GM21528 (cell line): Measurements from ENCODE around the gene ARFGEF3.
"Not testable (repeated sequence)": the region's sequence is repeated elsewhere in the genome, so short reads cannot be mapped to it uniquely, and the experiment has no call there.

ENCODE experiments used
- ATAC-seq: cut with Tn5 transposase; IDR thresholded peaks from one replicate; pipeline ENCODE4 v1.9.1; 2021; ENCODE audit warnings: mild to moderate bottlenecking, moderate library complexity; ENCODE audit not compliant: unreplicated experiment, low FRiP score

Gene ARFGEF3

DNA sequence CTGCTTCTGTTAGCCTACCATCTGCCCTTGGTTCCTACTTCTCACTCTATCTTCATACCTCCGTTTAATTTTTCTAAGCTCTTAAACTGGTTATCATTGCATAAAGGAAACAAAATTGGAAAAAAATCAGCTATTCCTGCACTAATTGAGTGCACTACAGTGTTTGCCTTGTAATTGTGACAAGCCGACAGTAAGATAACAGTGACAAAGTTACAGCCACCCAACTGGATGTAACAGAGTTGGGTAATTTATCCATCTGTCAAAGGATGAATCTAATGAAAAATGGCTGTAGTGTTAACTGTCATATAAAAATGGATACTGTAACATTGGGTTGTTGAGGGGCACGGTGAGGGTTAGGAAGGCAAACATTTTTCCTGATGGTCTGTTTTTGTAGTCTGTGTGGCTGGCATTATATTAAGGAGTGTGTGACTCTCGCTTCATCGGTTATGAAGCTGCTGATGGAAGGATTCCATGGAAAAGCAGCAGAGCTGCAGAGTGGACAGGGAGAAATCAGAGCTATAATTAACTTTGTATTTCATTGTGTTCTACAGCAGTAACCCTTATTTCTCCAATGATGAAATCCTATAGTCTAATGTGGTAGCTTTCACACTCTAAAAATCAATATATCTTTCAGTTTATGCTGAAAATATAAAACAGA is 43.8 kb downstream of the ARFGEF3 start:
- no peak for ATAC-seq

DNA sequence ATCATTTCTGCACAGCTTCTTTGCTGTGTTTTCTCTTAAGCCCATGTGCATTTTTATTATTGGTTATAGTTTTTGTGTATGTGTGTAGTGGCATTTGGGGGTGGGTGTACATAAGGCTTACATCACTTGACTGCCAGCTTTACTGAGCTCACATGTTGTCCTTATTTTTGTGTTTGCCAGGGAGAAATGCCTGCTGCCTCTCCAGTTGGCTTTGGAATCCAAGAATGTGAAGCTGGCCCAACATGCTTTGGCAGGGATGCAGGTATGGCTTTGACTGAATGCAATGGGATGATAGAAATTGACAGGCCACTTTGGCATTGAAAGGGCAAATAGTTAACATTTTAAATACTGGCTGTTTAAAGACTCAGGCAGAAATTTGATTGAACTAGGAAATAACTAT is 45.1 kb downstream of the ARFGEF3 start:
- ATAC-seq, result no peak

DNA sequence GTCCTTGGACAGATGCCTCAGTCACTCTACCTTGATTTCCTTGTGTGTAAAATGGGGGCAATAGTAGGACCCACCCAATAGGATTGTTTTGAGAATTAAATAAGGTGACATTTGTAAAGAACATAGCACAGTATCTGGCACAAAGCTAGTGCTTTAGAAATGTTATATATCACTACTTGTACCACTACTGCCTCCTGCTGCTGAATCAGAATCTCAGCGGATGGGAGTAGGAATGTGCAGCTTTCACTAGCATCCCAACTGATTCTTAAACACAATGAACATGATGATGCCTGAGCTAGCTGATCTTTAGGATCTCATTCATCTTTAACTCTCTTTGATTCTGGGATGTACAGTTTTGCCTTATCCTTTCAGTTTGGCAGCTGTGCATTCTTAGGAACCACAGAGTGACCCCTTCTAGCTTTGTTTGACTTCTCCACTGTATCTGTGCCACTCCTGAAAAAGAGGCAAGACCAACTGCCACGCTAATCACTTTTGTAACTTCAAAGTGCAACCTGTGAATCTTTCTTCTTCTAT is 49.4 kb downstream of the ARFGEF3 start:
- ATAC-seq, result no peak

DNA sequence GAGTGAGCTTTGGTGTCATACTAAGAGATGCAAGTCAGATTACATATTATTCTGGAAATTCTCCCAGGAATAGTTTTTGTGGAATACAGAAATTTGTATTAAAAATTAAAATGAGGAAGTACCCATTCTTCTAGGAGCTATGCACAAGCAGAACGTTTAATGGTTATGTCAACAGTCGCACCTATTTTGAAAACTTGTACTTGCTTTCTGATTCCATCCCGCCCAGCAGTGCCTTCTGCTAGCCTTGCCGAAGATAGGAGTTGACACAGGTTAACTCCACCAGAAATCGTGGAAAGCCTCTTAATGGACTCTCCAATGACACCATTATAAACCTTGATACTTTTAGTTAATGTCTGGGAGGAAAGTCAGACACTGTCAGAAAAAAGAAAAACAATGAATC is 49.9 kb downstream of the ARFGEF3 start:
- no peak for ATAC-seq

DNA sequence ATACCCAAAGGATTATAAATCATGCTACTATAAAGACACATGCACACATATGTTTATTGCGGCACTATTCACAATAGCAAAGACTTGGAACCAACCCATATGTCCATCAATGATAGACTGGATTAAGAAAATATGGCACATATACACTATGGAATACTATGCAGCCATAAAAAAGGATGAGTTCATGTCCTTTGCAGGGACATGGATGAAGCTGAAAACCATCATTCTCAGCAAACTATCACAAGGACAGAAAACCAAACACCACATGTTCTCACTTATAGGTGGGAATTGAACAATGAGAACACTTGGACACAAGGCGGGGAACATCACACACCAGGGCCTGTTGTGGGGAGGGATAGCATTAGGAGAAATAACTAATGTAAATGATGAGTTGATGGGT is 50.8 kb downstream of the ARFGEF3 start:
- not testable (repeated sequence) for ATAC-seq

DNA sequence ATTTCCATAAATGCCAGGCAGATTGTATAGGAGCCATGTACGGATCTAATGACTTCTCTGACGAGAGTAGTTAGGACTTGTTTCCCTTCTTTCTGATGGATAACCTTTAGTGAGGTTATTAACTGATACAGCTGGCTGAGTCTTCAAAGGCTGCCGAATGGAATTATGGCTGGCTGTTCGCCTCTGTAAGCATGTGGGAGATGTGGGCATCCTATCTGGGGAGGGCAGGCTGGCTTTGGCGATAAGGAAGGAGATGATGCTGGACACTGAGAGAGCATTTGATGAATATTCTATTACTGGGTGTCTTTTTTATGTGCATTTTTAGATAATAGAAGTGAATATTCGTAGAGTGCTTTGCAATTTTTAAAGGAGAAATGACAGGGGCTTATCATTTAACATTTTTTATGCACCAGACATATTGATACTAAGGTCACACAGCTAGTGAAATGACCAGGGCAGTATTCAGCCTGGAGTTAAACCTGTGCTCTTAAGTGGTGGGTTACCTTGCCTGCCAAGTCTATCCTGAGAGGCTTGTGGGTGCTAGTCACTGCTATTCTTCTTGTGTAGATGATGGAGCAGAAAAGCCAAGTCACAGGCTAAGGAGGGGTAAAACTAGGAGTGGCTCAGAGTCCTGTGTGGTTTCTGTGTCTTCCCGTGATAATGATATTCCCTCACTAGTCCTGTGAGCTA is 53.5 kb downstream of the ARFGEF3 start:
- no peak for ATAC-seq

DNA sequence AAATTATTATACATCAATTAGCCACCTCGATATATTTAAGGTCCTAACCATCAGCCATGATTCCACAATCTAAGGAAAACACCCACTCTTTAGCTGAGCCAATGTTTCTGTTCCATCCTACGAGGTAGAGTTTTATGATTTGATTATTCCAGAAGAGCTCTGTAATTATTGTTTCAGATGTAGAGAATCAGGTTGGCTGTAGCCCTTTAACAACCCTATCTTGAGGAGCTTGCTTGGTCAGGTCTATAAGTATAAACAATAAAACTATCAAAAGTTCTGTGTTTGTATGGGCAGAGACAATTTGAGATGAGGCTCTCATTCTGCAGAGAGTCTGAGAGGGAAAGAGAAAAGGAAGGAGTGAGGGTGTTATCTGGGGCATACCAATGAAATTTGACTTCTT is 56.7 kb downstream of the ARFGEF3 start, which contains the start of gene PBOV1:
Gene PBOV1, minus strand, starts transcription at position 43 of the 400 bp plus-strand sequence. CDS start 96 bp downstream, outside the sequence.
- no peak for ATAC-seq

DNA sequence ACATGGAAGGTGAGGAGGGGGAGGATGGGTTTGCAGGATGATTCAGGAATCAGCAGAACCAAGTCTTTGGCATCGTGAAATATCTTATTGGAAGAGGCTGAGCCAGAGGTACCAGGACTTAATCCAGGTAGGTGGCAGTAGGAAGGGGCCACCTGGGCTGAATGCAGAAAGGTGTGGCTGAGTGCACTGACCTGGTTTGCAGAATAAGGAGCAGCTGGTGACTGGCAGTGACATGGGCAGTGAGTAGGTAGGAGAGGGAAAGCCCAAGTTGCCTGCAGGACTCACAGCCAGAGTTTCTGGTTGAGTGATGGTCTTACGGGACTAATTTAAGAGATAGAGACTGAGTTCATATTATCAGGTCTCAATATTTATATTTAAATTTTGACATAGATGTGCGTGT is 57.7 kb downstream of the ARFGEF3 start:
- no peak for ATAC-seq

DNA sequence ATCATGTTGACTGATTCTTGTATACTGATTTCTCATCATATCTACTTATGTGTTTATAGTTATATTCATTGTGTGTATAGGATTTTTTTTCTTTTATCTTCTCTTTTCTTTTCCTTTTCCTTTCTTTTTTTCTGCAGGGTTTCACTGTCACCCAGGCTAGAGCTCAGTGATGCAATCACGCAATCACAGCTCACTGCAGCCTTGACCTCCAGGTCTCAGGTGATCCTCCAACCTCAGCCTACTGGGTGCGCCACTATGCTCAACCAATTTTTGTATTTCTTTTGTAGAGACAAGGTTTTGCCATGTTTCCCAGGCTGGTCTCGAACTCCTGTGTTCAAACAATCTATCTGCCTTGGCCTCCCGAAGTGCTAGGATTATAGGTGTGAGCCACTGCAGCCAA is 58.2 kb downstream of the ARFGEF3 start:
- no peak for ATAC-seq

DNA sequence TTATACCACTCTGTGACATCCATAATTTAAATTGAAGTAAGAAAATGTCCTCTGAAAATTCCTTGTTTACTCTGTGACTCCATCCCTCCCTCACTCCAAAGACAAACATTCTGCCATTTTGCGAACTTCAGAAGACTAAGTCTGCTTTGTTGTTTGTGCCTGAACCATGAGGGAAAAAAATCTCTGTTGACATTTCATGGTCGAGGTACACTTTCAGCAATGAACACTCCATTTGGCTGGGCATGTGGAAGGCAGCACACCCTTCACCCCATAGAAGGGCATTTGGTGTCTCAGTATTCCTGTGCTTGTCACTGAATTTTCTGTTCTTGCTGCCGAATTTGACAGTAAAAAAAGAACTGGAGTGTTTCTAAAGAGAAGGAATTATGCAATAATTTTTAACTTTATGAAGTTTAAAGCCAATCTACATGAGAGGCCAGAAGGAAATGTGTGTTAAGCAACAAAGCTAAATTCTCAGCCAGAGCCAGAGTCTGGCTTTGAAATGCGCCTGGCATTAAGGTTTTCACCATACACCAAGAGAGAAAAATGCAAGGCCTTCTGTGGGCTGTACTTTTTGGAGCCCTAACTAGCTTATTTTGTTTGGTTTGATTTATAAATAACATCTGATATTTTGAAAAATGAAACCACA is 61.3 kb downstream of the ARFGEF3 start:
- no peak for ATAC-seq

DNA sequence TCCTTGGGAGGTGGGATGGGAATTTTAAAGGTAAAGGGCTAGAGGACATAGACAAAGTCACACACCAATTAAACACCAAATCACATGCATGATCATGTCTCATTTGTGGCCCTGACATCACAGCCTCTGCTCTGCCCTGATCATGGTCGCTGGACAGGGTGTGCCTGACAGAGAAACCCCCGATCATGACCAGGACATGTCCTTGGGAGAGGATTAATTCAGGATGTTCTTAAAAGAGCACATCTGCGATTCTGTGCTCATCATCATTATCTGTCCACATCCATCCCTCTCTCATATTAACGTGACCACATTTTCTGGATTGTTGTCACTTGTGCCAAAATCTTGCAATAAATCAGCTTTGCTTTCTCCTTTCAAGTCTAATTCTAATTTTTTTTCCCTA is 64.2 kb downstream of the ARFGEF3 start:
- no peak for ATAC-seq

DNA sequence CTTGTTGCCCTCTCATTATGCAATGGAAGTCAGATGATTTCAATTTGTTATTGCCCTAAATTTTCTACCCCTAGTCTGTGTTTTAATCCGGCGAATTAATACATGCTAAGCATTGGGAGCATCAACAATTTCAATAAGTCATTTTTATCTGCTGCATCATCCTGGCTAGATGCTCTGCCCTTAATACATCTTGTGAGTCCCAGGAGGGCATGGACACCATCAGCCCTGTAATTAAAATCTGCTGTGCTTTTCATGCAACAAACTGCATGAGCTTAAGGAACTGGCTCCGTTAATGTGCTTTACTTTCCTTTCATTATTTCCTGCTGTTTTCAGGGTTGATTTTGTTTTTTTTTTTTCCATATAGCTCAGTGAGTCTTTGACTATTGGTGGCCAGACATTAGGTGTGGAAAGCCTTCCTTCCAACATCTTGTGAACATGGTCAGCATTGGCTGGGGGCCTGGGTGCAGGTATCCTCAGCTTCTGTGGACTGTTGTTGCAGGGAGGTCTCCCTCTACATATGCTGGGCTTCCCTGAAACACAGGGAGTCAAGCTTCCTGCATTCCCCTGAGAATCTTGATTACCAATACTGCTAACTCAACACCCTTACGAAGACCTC is 65.1 kb downstream of the ARFGEF3 start:
- no peak for ATAC-seq

DNA sequence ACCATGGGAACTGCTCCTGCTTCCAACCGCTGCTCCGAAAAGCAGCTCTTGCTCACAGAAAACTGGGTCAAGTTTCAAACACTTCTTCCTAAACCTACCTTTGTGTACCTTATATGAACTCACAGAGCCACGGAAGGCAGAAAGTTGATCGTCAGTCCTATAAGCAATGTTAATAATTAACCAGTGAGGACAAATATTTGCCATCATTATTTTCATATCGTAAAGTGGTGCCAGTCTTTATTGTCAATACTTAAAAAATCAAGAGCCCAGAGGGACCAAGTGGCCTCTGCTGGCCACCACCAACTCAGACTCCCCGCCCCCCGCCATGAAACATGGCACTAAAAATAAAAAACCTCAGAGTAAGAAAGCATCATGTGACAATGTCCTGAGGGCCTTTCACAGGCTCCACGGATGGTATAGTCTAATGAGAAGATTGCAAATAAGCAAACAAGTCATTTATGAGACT is 65.6 kb downstream of the ARFGEF3 start:
- ATAC-seq, result no peak

DNA sequence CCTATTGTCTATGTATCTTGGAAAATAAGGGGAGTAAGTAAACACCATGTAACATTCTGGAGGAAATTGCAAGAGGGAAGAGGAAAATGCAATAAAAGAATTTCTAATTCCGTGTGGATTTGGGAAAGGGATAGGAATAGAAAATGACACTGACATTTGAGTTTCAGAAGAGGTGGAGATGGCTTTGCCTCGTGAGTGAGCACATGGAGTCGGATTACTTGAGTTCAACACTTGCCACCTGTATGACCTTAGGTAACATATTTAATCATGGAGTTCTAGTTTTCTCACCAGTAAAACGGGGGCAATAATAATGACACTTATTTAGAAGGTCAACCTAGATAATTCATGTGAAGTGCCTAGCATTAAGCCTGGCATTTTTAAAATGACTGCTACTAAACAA is 67.3 kb downstream of the ARFGEF3 start:
- no peak for ATAC-seq

DNA sequence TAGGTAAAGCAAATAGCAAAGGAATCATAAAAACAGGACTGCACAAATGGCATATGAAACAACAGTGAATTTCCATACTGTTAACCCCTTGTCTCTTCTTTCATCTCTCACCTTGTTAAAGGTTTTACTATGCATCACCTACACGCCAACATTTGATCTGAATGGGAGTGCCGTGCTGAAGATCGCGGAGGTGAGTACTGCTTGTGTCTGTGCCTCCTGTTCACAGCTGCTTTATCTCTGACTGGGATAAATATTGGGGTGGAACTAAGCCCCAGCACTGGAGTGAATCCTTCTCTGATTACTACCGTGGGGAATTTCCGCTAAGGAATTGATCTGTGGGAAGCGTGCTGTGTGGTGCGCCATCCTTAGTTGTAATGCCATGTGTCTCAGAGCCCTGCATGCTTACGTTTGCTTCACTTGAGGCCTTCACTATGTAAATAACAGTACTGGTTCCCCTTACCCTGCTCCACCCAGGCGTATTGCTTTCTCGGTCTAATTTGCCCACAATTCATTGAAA is 68.0 kb downstream of the ARFGEF3 start:
- ATAC-seq, result no peak

DNA sequence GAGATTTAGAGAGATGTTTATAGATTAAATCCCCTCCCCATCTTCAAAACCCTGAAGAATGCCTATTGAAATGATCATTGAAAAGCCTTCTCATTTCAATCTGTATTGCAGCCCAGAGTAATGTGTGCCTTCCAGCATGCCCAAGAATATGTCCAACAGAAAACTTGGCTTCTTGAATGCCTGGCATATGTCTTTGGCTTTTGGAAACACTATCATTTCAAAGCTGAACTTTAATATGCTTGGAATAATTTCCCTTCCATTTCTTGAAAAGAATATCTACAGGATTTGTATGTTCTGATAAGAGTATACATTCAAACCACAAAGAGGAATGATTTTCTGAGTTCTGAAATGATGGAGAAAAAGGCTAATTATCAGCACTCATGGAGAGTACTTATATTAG is 68.5 kb downstream of the ARFGEF3 start:
- ATAC-seq, result no peak

DNA sequence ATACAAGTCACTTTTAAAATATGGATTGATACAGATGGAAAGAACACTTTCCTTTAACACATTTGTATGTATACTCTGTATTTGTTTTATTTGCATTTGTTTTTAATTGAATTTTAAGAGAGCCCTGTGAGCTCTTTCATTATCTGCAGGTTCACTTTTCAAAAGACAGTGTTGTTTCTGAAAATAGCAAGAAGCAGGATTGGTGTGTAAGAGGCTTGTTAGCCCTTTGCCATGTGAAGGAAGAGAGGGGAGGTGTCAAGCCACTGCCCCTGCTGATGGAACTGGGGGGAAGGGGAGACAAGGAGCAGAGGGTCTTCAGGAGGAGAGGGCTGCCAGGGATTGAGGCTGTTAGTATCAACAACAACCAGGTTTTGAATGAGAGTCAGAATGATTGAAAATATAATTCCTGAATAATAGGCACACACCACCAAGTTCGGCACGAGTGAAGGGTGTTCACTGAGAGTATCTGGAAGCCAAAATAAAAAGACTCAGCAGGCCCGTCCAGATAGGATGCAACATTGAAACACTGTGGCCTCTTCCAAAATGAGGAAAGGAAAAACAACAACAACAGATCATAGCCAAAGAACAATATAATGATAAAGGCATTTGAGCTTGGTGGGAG is 69.1 kb downstream of the ARFGEF3 start:
- no peak for ATAC-seq

DNA sequence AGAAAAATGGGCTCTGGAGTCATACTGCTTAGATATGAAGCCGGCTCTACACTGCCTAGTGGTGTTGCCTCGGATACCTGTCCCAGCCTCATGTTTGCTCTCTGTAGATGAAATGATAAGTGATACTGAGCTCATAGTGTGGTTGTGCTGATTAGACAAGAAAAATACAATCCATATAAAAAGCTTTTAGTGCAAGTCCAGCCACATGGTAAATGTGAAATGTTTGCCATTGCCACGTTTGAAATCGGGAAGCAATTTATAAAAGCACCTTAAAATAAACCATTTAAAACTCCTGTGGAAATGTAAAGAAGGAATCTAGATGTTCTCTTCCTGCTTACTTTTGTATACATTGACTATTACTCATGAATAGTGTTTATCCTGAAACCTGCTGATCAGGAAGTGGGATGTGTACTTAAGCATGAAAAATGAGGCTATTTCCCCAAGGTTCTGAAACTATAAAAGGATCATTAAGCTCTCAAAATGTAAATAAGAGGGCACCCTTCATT is 69.7 kb downstream of the ARFGEF3 start:
- ATAC-seq, result no peak

DNA sequence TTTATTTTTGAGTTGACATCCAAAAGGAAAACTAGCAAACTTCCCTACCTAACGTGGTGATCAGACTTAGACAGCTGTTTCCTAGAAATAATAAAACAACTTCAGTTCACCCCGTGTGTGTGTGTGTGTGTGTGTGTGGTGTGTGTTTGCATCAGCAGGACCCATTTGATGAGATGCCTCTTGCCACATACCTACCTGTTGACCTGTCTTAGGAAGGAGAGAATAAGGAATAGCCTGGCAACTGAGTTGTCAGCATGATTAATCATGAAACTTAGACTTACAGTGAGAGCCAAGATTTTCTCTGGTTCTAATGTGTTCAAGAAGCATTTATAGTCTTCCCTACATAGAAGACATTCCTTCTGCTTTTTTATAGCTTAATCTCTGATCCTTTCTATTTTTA is 72.6 kb downstream of the ARFGEF3 start:
- no peak for ATAC-seq

DNA sequence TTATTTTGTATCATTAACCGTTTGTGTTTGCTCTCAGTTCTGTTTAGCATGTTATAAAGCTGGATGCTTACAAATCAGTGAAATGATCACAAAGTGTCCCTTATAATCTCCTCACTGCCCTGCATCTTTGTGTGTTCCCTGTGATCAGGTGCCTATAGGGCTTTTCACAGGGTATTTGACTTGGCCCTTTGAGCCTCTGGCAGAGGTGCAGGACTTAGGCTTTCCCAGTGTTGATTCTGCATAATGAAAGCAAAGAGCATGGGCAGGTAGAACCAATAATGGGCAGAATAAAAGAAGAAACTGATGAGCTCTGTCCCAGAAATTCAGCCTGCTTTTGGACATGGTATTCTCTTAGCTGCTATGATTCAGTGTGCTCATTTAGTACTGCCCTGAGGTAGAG is 73.5 kb downstream of the ARFGEF3 start:
- ATAC-seq, result no peak
